ENCODE data around the gene C7orf33.
"Not testable (repeated sequence)": the region's sequence is repeated elsewhere in the genome, so short reads cannot be mapped to it uniquely, and the experiment has no call there.

C7orf33 gene

GRCh38 chr7:148590471-148590870 is at the start of gene C7orf33:
TSS of gene C7orf33 (plus strand) at chr7:148590766. CDS start at chr7:148590926, 160 bp downstream.
- no peak for DNase-seq (ENCODE audit: low spot score)

DNA sequence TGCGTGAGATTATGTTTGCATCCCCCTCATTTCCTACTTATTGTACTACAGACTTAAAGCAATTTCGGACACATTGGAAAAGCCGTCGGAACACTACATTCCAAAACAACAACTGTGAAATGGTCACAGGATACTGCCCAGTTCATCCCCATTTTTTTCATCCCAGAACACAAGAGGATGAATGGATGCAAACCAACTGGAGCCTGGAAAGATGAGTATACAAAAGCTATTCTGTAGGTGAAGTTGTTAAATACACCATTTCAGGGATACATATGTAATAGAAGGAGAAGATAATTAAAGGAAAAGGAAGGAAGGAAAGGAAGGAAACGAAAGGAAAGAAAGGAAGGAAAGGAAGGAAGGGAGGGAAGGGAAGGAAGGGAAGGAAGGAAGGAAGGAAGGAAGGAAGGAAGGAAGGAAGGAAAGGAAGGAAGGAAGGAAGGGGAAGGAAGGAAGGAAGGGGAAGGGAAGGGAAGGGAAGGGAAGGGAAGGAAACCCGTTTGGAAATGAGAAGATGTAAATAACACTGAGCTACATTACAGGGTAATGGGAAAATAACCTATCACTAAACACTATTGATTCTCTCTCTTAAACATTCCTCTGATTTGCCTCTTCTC is 48.6 kb upstream of the C7orf33 start:
- DNase-seq (ENCODE audit: low spot score) = no peak

DNA sequence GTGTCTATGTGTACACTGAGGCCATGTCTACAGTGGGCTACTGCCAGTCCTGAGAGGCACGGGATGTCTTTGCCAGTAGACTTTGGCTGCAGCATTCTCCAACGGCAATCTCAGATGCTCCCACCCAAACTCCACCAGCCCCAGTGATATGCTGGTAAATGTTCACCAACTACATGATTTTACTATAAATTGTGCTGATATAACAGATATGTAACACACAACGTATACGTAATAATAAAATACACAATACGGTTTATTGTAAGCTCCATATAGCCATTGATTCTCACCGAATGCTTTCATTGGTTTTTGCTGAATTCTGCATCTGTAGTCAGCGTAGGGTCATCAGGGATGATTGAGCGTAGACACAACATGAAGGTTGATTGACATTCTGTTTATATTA is 47.3 kb upstream of the C7orf33 start:
- DNase-seq (ENCODE audit: low spot score) = no peak

GRCh38 chr7:148545172-148545571 is 45.4 kb upstream of the C7orf33 start:
- DNase-seq (ENCODE audit: low spot score) = no peak

GRCh38 chr7:148545932-148546331 is 44.6 kb upstream of the C7orf33 start:
- no peak for DNase-seq (ENCODE audit: low spot score)

GRCh38 chr7:148546857-148547256 is 43.7 kb upstream of the C7orf33 start:
- DNase-seq (ENCODE audit: low spot score) = no peak

- DNase-seq (ENCODE audit: low spot score) = no peak
Observed at GRCh38 chr7:148547951-148548350, 42.6 kb upstream of the C7orf33 start.

GRCh38 chr7:148553979-148554378 is 36.6 kb upstream of the C7orf33 start:
- DNase-seq (ENCODE audit: low spot score) = no peak

DNA sequence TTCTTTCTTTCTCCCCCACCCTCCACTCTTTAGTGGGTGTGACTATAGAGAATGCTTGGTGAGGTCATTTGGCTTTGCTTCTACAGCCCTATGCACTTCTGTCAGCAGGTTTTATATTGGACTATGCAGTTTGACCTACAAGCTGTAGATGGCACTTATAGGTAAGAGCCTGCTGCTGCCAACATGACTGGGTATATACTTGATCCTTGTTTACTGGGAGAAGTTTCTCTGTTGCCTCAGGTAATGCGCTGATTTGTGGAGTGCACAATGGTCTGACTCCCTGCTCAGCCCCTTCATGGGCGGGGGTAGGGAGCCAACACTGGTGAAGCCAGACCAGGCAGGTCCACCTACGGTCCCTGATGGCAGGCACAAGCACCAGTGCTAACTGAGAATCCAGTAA is 33.7 kb upstream of the C7orf33 start:
- DNase-seq (ENCODE audit: low spot score) = no peak

- no peak for DNase-seq (ENCODE audit: low spot score)
Observed at GRCh38 chr7:148558914-148559313, 31.7 kb upstream of the C7orf33 start.

- no peak for DNase-seq (ENCODE audit: low spot score)
Observed at GRCh38 chr7:148561099-148561498, 29.5 kb upstream of the C7orf33 start.

GRCh38 chr7:148563583-148564274 is 26.8 kb upstream of the C7orf33 start:
- DNase-seq (ENCODE audit: low spot score) = no peak

GRCh38 chr7:148564275-148564951 is 26.2 kb upstream of the C7orf33 start:
- not testable (repeated sequence) for DNase-seq (ENCODE audit: low spot score)

DNA sequence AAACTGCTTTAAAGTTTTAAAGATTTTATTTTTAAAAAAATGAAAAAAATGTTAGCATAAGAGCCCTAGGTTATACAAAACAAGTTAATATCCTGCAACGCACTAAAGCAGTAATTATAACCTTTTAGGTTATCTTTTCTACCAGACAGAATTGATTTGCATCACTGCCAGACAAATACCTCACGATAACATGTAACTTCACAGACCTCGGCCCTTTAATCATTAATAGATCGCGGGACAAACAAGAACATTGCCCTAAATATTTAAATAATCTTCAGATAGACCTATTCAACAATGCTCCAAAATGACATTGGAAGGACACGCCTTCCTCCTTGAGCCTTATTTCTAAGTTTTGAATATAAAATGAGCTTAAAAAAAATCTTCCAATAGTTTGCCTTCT is 23.8 kb upstream of the C7orf33 start:
- no peak for DNase-seq (ENCODE audit: low spot score)

DNA sequence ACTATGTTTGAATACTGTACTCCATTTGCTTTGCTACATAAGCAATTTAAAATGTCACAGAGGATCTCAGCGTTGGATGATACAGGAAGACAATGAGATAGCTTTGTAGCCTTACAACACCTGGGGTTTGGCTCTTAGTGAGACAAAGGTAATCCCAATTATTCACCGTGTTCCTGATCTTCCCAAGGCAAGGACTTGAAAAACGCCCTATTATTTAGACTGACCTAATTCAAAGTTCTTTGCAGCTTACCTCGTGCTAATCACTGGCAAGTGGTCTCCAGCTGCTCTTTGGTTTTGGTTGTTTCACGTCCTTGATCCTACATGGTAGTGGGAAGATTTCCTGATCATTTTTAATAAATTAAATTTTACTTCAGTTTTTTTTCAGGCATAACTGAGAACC is 23.0 kb upstream of the C7orf33 start:
- DNase-seq (ENCODE audit: low spot score) = no peak

DNA sequence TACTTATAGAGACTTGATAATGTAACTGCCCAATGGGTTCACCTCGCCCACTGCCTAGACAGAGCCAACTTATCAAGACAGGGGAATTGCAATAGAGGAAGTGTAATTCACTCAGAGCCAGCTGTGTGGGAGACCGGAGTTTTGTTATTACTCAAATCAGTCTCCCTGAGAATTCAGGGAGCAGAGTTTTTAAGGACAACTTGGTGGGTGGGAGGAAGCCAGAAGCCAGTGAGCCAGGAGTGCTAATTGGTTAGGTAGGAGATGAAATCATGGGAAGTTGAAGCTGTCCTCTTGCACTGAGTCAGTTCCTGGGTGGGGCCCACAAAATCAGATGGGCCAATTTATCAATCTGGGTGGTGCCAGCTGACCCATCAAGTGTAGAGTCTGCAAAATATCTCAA is 20.1 kb upstream of the C7orf33 start:
- no peak for DNase-seq (ENCODE audit: low spot score)

- not testable (repeated sequence) for DNase-seq (ENCODE audit: low spot score)
Observed at GRCh38 chr7:148570973-148571372, 19.6 kb upstream of the C7orf33 start.

GRCh38 chr7:148571381-148571780 is 19.2 kb upstream of the C7orf33 start:
- no peak for DNase-seq (ENCODE audit: low spot score)

- no peak for DNase-seq (ENCODE audit: low spot score)
Observed at GRCh38 chr7:148572067-148572522, 18.5 kb upstream of the C7orf33 start.

GRCh38 chr7:148573581-148573980 is 17.0 kb upstream of the C7orf33 start:
- DNase-seq (ENCODE audit: low spot score) = not testable (repeated sequence)

GRCh38 chr7:148575640-148576411 is 14.7 kb upstream of the C7orf33 start:
- peak; percentile 70 for DNase-seq (ENCODE audit: low spot score)

GRCh38 chr7:148579366-148579765 is 11.2 kb upstream of the C7orf33 start:
- DNase-seq (ENCODE audit: low spot score) = no peak

All from AG08396 (cell line).